ENCODE results near the gene SEMA3B.
A peak's percentile ranks its signal among the peaks of the same experiment; 100 is the strongest.

DNA sequence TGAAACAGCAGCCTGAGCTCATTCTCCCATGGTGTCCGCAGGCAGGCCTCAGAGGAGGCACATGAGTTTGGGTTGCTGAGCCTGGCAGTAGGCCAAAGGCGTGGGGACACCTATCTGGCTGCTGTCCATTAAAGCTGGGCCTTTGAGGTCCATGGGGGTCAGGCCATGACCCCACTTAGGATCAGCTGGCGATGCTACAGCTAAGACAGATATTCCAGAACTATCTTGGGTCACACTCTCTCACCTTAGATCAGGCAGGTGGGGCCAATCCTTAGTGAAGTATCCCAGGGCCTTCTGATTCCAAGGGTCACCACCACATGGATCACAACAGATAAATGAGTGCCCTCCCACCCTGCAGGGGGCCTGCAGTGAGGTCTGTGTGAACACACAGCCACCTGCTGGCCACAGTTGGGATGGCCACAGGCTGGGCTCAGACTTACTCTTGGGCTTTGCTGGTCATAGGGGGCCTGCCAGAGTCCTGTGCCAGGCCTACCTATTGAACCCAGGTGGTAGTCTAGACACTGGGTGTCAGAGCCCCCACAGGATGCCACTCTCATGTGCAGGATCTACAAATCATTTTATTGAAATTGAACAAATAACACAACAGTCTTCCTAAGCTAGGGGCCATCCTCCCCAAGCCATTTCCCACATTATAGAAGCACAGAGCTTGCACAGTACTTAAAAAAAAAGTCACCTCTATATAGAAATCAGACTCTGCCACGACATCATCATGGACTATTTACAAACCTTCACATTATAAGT, 55.6 kb downstream of the SEMA3B start:
- TF ChIP-seq, protein P1, sequence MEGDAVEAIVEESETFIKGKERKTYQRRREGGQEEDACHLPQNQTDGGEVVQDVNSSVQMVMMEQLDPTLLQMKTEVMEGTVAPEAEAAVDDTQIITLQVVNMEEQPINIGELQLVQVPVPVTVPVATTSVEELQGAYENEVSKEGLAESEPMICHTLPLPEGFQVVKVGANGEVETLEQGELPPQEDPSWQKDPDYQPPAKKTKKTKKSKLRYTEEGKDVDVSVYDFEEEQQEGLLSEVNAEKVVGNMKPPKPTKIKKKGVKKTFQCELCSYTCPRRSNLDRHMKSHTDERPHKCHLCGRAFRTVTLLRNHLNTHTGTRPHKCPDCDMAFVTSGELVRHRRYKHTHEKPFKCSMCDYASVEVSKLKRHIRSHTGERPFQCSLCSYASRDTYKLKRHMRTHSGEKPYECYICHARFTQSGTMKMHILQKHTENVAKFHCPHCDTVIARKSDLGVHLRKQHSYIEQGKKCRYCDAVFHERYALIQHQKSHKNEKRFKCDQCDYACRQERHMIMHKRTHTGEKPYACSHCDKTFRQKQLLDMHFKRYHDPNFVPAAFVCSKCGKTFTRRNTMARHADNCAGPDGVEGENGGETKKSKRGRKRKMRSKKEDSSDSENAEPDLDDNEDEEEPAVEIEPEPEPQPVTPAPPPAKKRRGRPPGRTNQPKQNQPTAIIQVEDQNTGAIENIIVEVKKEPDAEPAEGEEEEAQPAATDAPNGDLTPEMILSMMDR (tag by site-specific recombination; IDR thresholded peaks at IDR 0.05) = peak; percentile 74
- TF ChIP-seq ZNF274 (IDR thresholded peaks at IDR 0.05; ENCODE audit: low read length) (no peak), ZNF274 (tag by site-specific recombination; IDR thresholded peaks at IDR 0.05; ENCODE audit: borderline replicate concordance) (no peak), ZNF335 (tag by site-specific recombination; conservative IDR thresholded peaks at IDR 0.05) (peak; percentile 36)
- TF ChIP-seq, protein P2, sequence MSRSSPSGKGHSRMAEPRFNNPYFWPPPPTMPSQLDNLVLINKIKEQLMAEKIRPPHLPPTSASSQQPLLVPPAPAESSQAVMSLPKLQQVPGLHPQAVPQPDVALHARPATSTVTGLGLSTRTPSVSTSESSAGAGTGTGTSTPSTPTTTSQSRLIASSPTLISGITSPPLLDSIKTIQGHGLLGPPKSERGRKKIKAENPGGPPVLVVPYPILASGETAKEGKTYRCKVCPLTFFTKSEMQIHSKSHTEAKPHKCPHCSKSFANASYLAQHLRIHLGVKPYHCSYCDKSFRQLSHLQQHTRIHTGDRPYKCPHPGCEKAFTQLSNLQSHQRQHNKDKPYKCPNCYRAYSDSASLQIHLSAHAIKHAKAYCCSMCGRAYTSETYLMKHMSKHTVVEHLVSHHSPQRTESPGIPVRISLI (tag by site-specific recombination; IDR thresholded peaks at IDR 0.05) = no peak
- TF ChIP-seq, protein P3, sequence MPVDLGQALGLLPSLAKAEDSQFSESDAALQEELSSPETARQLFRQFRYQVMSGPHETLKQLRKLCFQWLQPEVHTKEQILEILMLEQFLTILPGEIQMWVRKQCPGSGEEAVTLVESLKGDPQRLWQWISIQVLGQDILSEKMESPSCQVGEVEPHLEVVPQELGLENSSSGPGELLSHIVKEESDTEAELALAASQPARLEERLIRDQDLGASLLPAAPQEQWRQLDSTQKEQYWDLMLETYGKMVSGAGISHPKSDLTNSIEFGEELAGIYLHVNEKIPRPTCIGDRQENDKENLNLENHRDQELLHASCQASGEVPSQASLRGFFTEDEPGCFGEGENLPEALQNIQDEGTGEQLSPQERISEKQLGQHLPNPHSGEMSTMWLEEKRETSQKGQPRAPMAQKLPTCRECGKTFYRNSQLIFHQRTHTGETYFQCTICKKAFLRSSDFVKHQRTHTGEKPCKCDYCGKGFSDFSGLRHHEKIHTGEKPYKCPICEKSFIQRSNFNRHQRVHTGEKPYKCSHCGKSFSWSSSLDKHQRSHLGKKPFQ (tag by site-specific recombination; IDR thresholded peaks at IDR 0.05) = no peak
